H1 (cell line): ENCODE data around the gene PDK2. TPM values are rescaled to one million over a fixed set of nuclear protein-coding genes. Genes with fewer than 3 reads are reported as not detected.

Experiments
- CTBP2 ChIP-seq: IDR thresholded peaks from 2 replicates; pipeline ENCODE4 v1.7.0; 2011; ENCODE audit warnings: borderline replicate concordance, mild to moderate bottlenecking, moderate library complexity, mixed read lengths, low read length; ENCODE audit not compliant: insufficient read depth, insufficient read length
- polyA plus RNA-seq, 7 experiments: library from polyadenylated mRNA; depleted of rRNA in 3 of 7; stranded (reverse) in 5 of 7; unstranded in 2 of 7; fragments of >200 nt in 5 of 7; fragments of 200-250 nt in 2 of 7; gene quantifications; 1 replicate in 5 of 7; 2 replicates in 1 of 7; 4 replicates in 1 of 7; pipeline versions ENCODE4 v1.2.1 to v1.2.3, GENCODE V29; 2011 to 2013; ENCODE audit warnings: missing spikeins in 2 of 7, mixed read lengths in 2 of 7
- total RNA-seq: library from RNA; stranded (reverse); fragmentation: NEBNext Ultra II Directional; extraction: Animal tissue kit (Norgen Biotek cat#: 25700); gene quantifications from 2 replicates; pipeline ENCODE4 v1.2.1, GENCODE V29; 2021

Gene PDK2
- total and polyA plus RNA-seq, 2 of the 8 experiments (the other 6 are each of a cell fraction or from before 2014, with no cell fraction given), result 18.3 to 121 TPM

- TF ChIP-seq CTBP2, result no peak
Observed at GRCh38 chr17:50136096-50136687, 41.0 kb downstream of the PDK2 start (continued).
